Heart right ventricle (tissue), 16 donors: ENCODE measurements around the gene CASQ1. TPM values are rescaled to one million over a fixed set of nuclear protein-coding genes. Genes with fewer than 3 reads are reported as not detected.

Experiments used
- ATAC-seq, 8 donors: fragments of 200-7000 bp; cut with Tn5 transposase; one replicate each; pipeline ENCODE4 v1.9.1; 2020; ENCODE audit warnings: mild to moderate bottlenecking in 8 of 8, moderate library complexity in 8 of 8, moderate number of reproducible peaks in 1 of 8
- DNase-seq, 2 donors: peaks; one replicate each; pipeline ENCODE4 v3.0.0-alpha.2; 2020
- H3K27ac ChIP-seq, 10 donors: fragments of 200-600 bp; sonication (generic) in 2 of 10; one replicate each; pipeline versions ENCODE4 v1.5.0 to v1.8.0; 2020 to 2022; ENCODE audit warnings: mild to moderate bottlenecking in 3 of 10
- H3K27me3 ChIP-seq, 7 donors: fragments of 200-600 bp; one replicate each; pipeline ENCODE4 v1.8.0; 2021 to 2022; ENCODE audit warnings: mild to moderate bottlenecking in 2 of 7
- H3K36me3 ChIP-seq, 9 donors: fragments of 200-600 bp; sonication (generic) in 1 of 9; one replicate each; pipeline versions ENCODE4 v1.5.0 to v1.8.0; 2020 to 2022; ENCODE audit warnings: mild to moderate bottlenecking in 2 of 9
- H3K4me1 ChIP-seq, 9 donors: fragments of 200-600 bp; sonication (generic) in 1 of 9; one replicate each; pipeline versions ENCODE4 v1.5.0 to v1.8.0; 2020 to 2022; ENCODE audit warnings: mild to moderate bottlenecking in 4 of 9
- H3K4me3 ChIP-seq, 10 donors: fragments of 200-600 bp; sonication (generic) in 2 of 10; one replicate each; pipeline versions ENCODE4 v1.5.0 to v1.8.0; 2020 to 2022; ENCODE audit warnings: mild to moderate bottlenecking in 7 of 10, moderate library complexity in 2 of 10
- H3K9me3 ChIP-seq, 11 donors: fragments of 200-600 bp in 10 of 11; sonication (generic) in 2 of 11; one replicate each; pipeline versions ENCODE4 v1.5.0 to v1.8.0; 2013 to 2022; ENCODE audit warnings: mild to moderate bottlenecking in 2 of 11, control low read depth in 1 of 11, moderate library complexity in 1 of 11
- CTCF ChIP-seq, 9 donors: fragments of 200-600 bp; sonication (generic) in 2 of 9; IDR thresholded peaks; one replicate each; pipeline versions ENCODE4 v1.5.0 to v1.8.0; 2021 to 2022; ENCODE audit warnings: antibody characterized with exemption in 9 of 9, mild to moderate bottlenecking in 5 of 9, moderate library complexity in 1 of 9
- WGBS, 2 donors: extraction: QIAGEN DNeasy Blood & Tissue Kit; methylation state at CpG; one replicate each; pipeline ENCODE4 v1.1.7; 2013; ENCODE audit warnings: inconsistent platforms in 1 of 2; 5-methylcytosine and 5-hydroxymethylcytosine counted together
- intact Hi-C, 10 donors: fragments of 100-400 bp; cut with DNase I; formaldehyde crosslinking; loops; one replicate each; pipeline versions ENCODE4 v1.11.1 to v1.14.2; 2022
- polyA plus RNA-seq, 2 donors: library from polyadenylated mRNA; stranded (reverse); fragments of 200-250 nt; gene quantifications; one replicate each; pipeline ENCODE4 v1.2.3, GENCODE V29; 2013
- total RNA-seq, 10 donors: library from RNA; stranded (reverse); fragmentation: NEBNext Ultra II Directional in 3 of 10; extraction: Animal tissue kit (Norgen Biotek cat#: 25700) in 3 of 10; gene quantifications; one replicate each; pipeline versions ENCODE4 v1.2.1 to v1.2.4, GENCODE V29; 2021 to 2023
- donor health status: Arrhythmogenic right ventricular cardiomyopathy.
- donor health status: ischemic (EF 13 %, LVEDD 7.1; RV severe dilation, severe dysfunction).
- donor health status: healthy with polysubstance abuse.
- donor health status: DM: no; HTN: yes; CAD: no.
- donor health status: DM: no; HTN: no; CAD: no.
- donor health status: ischemic (EF 25% LVEDD 6.9; RV normal size, moderate dysfunction).
- donor health status: ischemic (EF 25% LVEDD 5.7; RV mildly dilated, moderate dysfunction).
- donor health status: healthy.
- donor health status: DM: yes; HTN: yes; CAD: no.
- donor health status: Ischemic cardiomyopathy.
- donor health status: ischemic (EF 35%, LVEDD 5.7; RV mildly dilated, moderate dysfunction).
- donor health status: nonischemic (EF 11% LVEDD 7.7; RV severe dilation, severe dysfunction).
- donor health status: DM: yes; HTN: yes; CAD: no.
- donor health status: PGD.
- donor health status: ischemic (EF 29% LVEDD 5.4; RV normal size, mild dysfunction).
- donor health status: nonischemic (EF 23%, LVEDD 6.1; RV moderate dilation, normal function).

Gene CASQ1
- total and polyA plus RNA-seq, 12 donors: 17.5 to 68.9 (median 41.6) TPM

DNA sequence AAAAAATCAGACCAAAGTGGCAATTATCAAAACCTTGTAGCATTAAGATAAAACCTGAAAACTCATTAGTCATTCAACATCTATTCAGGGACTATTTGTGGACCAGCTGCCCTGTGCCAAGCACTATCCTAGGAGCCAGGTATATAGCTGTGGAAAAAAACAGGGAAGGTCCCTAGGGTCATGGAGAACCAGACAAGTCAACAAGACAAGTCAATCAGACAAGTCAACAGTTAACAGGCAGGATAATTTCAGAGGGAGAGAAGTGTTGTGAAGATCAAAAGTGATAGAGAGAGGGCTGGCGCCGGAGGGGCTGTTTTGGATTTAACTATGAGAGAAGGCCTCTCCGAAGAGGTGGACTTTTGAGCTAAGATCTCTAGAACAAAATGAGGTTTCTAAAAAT, 42.3 kb upstream of the CASQ1 start:
- no peaks in the 10 kb centered on the region for H3K9me3 ChIP-seq
- DNase-seq (no peak), ATAC-seq (peak in 3 of 8 donors; percentile 52 to 73 (median 64))
- intact Hi-C loops: loop anchor here in 1 of 10 donors (2.0 kb wide), 1 partner anchor 21 kb away; no protein-coding TSS in a partner anchor
- TF ChIP-seq CTCF (IDR thresholded peaks at IDR 0.05): no peak
- no peaks in the 10 kb centered on the region for H3K36me3 ChIP-seq
- peak overlapping the region in 3 of 10 donors; percentile 29 to 40 (median 29) for H3K27ac ChIP-seq
- no peaks in the 10 kb centered on the region for H3K27me3 ChIP-seq
- peaks cover 0 to 20% (median 0%) of the 10 kb centered on the region in 9 donors for H3K4me1 ChIP-seq
- H3K4me3 ChIP-seq: no peak overlapping the region
- WGBS, 2 donors: 76 to 79% methylated on average over 3 of the region's 3 CpGs

DNA sequence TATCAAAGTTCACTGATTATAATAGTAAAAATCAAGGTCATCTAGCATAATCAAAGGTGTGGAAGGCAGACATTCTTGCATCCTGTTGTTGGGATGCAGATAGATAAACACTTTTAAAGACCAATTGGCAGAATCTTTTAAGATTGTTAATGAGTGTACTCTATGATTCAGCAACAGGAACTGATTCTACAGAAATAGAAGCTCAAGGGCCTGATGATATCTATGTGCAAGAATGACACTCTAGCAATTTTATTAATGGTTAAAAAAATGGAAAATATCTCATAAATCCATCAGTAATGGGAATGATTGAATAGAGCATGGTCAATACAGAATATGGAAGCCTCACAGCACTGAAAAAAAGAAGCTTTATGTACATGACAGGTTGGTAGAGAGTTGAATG, 41.1 kb upstream of the CASQ1 start:
- Histone ChIP-seq H3K4me1 (peaks cover 0 to 20% (median 0%) of the 10 kb centered on the region in 9 donors), H3K27me3 (no peaks in the 10 kb centered on the region), H3K36me3 (no peaks in the 10 kb centered on the region), H3K27ac (no peak overlapping the region), H3K4me3 (no peak overlapping the region), H3K9me3 (no peaks in the 10 kb centered on the region)
- no peak for DNase-seq
- no peak for ATAC-seq
- TF ChIP-seq CTCF (IDR thresholded peaks at IDR 0.05): no peak
- intact Hi-C loops: loop anchor here in 1 of 10 donors (2.0 kb wide), 1 partner anchor 20 kb away; no protein-coding TSS in a partner anchor

DNA sequence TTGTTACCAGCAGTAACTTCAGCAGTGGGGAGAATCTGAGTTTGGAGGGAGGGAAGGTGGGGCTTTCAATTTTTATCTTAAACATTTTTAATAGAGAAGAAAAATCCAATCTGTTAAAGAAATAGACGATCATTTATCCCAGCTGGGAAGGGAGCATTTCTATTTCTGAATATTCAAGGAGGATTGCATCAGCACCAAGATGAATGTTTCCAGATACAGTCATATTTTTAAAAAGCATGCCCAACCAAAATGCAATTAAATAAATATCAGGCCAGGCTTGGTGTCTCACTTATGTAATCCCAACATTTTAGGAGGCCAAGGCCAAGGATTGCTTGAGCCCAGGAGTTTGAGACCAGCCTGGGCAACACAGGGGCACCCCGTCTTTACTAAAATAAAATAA, 40.7 kb upstream of the CASQ1 start:
- no peak for ATAC-seq
- no peak for TF ChIP-seq CTCF (IDR thresholded peaks at IDR 0.05)
- Histone ChIP-seq H3K36me3 (no peaks in the 10 kb centered on the region), H3K27ac (no peak overlapping the region), H3K4me3 (no peak overlapping the region), H3K9me3 (no peaks in the 10 kb centered on the region), H3K27me3 (no peaks in the 10 kb centered on the region), H3K4me1 (peaks cover 0 to 20% (median 0%) of the 10 kb centered on the region in 9 donors)
- intact Hi-C loops: loop anchor here in 1 of 10 donors (2.0 kb wide), 1 partner anchor 19 kb away; no protein-coding TSS in a partner anchor
- WGBS, 2 donors: 66 to 69% methylated on average over 2 of the region's 2 CpGs
- DNase-seq: no peak

DNA sequence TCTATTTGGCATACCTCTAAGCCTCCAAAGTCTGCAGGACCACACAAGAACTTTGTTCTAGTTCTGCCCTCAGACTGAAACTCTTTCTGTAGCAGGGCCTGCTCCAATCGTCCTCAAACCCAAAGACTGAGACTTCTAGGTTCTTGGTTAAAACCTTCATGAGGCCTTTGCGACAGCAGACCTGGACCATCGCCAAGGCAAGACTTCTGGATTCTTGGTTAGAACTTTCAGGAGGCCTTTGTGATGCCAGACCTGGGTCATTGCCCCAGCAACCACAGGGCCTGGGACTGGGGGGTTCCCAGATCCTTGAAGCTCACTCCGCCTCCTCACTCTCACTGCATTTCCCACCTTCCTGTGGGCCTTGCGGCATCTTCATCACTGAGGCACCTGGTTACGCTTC, 39.1 kb upstream of the CASQ1 start, which contains the start of gene ATP1A4:
Gene ATP1A4 (plus strand): TSS at position 301 of the 400 bp plus-strand sequence. CDS start 438 bp downstream, outside the sequence.
- DNase-seq (no peak), ATAC-seq (peak in 1 of 8 donors; percentile 7)
- Histone ChIP-seq H3K36me3 (no peaks in the 10 kb centered on the region), H3K4me3 (no peak within 1 kb of the TSS), H3K4me1 (peaks cover 0 to 20% (median 0%) of the 10 kb centered on the region in 9 donors), H3K27ac (no peak within 1 kb of the TSS), H3K9me3 (no peaks in the 10 kb centered on the region), H3K27me3 (no peaks in the 10 kb centered on the region)
- 92 to 93% methylated on average over 6 of the region's 6 CpGs for WGBS, 2 donors
- intact Hi-C loops: no loop called here
- TF ChIP-seq CTCF (IDR thresholded peaks at IDR 0.05): no peak
